GM10847 (cell line): ENCODE results near the gene RNF34.

Experiments
- POLR2A ChIP-seq: IDR thresholded peaks from 2 replicates; pipeline ENCODE4 v1.6.1; 2011; ENCODE audit not compliant: insufficient read length; ENCODE audit errors: extremely low read depth

The RNF34 gene

DNA sequence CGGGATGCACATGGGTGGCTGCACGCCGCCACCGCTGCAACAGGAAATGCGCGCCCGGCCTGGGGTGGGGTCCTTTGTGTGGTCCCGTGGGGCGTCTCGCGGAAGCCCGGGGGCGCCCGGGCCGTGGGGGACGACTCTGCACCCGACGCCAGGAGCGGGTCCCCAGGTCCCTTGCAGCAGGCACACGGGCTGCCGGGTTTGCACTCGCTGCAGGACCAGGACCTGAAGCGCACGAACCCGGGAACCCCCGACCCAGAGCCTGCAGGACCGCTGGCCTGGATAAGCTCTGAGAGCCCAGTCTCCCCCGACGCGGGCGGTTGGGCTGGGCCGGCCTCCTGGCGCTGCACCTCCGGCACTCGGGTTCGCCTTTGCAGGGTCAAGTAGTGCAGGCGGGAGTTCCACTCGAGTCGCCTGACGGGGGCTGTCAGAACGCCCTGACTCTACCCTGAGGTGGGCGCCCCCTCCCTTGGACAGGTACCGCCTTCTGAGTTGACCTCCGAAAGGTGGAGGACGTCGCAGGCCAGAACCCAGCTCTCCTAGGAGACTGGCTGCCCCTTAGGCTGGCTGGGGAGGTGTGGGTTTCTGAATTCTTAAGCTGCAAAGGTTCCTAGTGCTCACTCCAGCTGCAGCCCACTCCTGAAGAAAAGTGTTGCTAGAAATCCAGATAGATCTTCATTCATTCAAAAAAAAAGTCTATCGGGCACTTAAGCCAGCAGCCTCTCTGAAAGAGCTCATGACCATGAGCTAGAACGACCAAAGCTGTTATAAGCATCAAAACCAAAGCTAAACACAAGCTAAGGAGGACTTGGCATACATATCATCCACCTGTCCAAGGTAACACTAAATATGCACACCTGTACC is 68.0 kb downstream of the RNF34 start:
- TF ChIP-seq POLR2A: no peak

DNA sequence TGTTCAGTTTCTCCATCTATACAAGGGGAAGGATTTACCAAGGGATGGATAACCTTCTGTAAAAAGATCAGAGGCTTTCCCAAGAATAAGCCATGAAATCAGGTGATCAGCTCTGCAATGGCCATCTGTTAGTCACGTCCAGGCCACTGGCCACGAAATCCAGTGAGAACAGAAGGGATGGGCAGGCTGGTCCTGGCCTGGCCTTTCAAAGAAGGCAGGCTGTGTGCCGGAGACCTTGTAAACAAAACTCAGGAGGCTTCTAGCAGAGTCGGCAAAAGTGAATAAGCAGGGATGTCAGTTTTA is 68.5 kb downstream of the RNF34 start:
- TF ChIP-seq POLR2A: no peak

DNA sequence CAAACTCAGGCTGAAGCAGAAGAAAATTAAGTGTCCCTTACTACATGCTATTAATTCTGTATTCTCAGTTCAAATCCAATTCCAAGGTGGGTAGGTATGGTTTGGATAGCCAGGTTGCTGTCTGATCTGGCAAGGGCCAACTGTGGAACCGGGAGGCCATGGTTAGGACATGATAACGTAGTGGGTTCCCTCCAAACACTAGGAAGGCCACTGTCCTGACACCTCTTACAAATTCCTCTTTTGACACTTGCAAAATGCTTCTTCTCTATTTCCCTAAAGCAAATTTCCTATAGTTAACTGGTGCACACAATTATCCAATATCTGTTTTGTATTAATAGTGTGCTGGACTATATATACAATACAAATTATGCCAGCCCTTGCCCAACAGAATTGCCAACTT is 70.8 kb downstream of the RNF34 start:
- TF ChIP-seq POLR2A: no peak

DNA sequence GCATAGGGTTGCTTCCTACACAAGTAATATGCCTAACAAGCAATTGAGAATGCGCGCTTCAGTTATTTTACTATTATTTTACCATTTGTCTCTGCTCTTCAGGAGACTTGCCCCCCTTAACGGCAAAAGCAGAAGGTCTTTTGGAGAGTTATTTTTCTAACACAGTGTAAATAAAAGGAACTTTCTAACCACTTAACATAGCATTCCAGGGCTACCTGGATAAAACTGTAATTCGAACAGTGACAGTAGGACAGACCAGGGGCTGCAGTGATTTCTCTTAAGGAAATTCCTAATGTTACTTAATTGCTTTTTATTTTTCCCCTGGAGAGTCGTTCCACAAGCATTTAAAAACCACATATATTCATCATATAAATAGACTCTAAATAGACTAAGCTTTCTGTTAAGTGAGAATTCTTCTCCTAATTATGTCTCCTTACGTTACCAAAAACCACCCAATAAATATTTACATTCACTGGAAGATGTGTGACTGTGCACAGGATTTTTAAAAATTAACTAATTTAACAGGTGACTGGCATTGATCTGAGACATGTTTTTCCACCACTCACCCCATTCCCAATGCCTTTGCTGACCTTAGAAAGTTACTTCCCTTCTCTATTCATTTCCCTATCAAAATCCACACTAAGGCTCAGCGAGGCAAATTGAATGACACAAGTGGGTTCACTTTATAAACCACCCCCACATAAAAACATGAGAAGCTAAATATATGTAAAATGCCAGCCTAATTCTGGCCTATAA is 72.4 kb downstream of the RNF34 start:
- TF ChIP-seq POLR2A: no peak
